AG08396 (cell line): ENCODE data around the gene BNC2.

Experiments
- DNase-seq: peaks from one replicate; pipeline ENCODE4 v3.0.0; 2012; ENCODE audit warnings: low spot score, mixed read lengths

BNC2 gene

DNA sequence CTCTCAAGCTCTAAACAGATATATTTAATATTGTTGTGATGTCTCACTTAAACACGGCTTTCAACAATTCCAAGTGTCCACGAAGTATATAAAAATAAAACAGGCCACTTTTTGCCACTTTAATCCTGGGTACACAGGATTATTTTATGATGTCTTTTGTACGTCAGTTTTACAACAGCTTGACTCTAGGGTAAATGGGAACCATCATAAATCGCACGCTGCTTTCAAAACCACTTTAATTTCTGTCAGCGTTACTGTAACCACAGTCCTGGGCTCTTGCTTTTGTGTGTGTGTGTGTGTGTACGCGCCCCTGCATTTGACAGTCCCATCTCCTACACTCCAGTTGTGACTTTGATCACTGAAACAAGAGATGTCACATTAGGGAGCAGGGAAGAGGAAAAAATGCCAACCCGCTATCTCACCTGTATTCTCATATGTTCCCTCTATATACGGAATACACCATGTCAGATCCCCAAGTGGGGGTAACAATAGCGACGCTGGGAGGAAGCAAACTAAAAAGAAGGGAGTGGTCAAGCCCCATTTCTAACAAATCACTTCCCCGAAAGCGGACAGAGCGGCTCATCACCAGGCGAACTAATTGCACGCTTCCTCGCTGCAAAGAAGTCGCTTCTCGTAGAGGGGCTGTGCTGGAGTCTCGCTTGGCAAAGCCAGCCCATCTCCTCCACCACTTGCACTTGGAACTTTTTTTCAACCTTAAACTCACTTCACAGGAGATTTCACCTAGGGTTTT, 1.2 kb downstream of the BNC2 start:
- DNase-seq: peak; percentile 34

DNA sequence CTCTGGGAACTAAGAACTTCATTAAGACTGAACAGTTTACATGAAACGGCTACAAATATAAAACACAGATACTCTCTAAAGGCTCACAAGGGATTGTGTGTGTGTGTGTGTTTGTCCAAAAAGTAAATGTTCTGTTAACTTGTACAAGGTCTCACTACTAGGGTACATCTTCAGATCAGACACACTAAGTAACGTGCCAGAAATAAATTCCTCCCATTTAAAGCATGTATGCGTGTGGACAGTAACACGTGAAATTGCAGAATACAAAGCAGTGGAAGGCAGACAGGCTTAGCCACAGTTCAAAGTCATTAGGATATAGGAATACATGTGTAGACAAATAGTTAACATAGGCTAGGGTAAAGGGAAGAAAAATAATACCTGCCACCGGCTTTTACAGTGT, 1.8 kb downstream of the BNC2 start:
- no peak for DNase-seq

DNA sequence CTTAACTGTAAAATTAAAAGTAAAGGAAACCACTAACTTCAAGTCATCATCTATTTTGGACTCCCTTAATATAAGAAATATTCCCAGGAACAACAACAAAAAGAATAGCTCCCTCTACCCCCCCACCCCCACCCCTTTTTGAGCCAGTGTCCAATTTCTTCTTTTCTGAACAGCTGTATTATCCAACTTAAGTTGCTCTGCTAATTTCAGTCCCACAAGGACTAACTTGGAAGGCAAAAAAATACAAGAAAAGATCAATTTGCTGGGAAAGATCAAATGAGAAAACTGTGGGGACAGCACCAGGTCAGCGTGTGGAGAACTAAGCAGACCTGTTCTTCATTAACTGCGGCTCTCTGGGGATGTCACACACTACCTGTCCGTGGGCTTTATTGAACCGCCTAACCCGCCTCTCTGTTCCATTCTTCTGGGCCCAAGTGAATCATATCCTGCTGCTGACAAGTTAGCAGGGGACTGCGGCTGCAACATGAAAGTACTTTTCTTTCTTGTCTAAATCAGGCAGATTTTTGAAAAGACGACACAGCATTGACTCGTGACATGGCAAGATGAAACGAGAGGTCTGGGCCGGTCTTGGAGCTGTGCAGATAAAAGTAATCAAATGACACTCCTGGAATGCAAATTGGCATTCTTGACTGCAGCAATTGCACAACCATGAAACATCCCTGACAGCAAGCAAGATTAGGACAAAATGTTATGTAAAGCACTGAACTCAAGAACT, 2.7 kb downstream of the BNC2 start:
- DNase-seq: peak; percentile 67

DNA sequence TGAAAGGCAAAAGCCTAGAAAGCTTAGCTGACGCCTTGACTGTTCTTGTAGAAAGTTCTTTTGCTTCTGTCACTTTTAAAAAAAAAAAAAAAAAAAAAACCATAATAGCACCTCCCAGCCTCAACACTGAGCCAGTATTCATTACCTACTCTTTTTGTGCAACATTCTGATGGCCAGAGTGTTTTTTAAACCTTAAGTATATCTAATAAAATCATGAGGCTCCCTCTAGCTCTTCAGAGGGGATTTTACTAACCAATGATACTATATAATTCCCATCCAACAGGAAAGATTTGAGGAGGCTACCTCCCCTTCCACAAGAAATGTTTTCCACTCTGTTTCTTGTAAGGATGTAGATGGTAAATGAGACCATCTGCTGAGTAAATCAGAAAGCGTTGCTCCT, 3.9 kb downstream of the BNC2 start:
- no peak for DNase-seq

DNA sequence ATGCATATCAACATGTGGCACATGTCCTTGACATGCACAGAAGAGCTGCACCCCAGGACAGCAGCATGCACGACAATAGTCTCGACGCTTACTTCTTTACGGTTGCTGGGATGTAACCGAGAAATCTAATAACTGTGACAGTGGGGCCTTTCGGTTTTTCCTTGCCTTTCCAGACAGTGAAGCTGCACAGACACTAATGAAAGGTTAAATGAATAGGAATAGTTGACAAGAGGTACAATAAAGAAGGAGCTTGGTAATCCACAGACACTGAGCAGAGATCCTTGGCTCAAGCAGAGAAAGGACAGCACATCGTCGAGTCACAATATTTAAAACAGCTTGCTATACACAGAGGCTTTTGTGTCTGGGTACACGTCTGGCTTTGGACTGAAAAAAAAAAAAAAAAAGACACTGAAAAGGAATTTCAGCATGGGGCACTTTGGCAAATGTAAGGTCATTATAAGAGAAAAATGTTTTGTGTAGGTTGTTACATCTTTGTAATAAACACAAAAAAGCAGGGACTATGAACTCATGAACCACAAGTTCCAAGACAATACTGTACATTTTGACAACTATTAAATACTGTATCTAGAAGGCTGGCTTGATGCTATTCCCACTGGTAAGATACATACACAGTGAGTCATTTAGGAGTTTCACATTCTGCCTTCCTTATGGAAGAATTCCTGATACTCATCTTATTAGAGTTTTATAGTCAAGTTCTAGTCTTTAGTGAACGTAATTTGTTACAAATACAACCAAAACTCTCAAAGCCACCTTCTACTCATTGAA, 5.6 kb downstream of the BNC2 start:
- DNase-seq: peak; percentile 27

DNA sequence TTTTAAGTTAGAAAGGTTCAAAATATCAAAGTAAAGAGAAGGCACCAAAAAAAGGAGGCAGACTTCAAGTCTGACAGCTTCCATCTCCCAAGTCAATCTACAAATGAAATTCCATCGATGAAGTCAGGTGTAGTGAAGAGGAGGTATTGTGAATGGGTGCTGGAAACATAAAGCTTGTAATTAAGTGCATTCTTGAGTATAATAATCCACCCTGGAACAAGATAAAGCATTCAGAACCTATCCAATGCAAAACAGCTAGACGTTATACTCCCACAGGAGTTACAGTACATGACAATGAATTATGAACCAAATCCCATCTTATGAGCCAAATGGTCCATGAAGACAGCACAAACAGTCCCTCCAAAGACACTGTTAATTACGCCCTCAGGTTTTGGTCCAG, 22.3 kb downstream of the BNC2 start:
- DNase-seq: no peak

DNA sequence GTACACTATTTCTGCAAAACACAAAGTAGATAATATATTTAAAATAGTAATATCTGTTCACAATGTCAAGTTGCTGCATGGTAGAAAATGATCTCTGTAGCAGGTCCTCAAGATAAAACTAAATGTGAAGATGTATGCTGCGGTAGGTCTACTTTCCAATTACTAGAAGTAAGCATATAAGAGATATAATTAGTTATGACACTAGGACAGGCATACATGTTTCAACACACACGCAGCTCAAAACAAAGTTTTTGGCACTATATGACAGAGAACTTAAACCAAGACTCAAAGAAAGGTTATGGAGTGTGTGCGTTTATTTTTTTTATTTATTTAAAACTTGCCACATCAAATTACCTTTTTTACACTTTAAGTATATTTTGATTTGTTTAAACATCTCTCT, 23.5 kb downstream of the BNC2 start:
- DNase-seq: no peak

DNA sequence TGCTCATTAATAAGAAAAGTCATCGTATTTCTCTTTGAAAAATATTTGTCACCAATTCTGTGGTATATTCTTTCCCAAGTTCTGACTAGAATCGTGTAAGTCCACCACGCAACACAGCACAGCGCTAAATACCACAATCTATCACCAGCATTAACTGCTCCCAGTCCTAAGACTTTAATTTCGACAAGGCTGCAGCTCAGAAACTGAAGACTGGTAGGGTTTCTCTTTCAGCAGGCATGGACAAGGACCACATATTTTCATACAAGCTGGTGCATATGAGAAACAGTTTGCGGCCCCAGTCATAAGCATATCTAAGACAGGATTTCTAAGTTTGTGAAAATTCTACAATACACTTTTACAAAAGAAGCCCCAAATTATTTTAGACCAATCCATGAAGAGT, 24.1 kb downstream of the BNC2 start:
- no peak for DNase-seq

DNA sequence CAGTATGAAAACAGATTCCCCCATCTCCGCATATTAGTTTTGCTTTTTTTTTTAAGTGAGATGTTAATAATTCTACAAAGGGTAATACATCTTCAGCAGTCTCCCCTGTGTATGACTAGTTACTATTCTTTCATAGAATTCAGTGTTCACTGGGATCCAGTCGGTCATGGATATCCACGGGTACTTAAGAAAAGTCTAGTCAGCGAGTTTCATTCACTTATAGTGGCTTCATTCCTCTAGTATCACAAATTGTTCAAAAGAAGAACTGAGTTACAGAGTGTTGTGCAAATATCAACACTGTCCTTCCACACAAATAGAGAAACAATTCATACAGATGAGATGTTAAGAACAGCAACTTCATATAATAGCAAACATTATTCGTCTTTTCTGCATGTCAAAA, 35.7 kb downstream of the BNC2 start:
- DNase-seq: no peak

DNA sequence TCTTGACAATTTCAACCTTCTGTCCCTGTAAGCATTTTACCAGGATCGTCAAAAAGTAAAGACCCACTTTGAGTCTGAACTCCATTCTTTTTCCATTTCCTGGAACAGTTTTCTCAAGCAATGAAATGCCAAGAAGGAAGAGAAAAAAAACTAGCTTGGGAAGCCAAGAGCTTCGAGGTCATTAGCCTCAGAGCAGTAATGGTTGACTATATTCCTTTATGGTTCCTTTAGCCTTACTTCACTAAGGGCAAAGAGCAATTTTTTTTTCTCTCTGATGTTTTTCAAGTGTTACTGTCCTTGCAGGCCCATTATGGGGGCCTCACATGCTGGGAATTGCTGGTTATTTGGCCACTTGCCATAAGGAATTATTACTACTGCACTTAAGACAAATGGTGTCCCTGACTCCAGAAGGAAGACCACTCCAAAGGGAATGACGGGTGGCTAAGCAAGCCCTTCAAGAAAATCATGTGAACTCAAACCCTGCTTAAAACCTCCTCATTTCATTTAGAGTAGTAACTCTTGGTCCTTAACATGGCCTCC, 37.1 kb downstream of the BNC2 start:
- no peak for DNase-seq

DNA sequence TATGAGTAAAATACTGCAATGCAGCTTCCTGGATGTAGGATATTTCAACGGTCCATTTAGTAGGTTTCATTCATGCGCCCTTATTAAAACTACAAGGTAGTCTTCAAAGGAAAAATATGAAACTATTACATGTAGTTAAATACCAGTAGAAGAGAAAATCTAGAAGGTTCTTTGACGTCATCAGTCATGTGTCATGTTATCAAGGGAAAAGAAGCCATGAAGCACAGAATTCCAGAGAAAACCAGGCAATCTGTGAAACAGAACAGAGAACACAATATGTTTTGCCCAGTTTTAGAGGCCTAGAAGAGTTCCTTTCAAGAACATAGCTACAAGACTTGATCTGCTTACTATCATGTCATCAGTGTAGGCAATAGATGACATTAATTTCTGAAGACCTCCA, 38.4 kb downstream of the BNC2 start:
- DNase-seq: no peak

DNA sequence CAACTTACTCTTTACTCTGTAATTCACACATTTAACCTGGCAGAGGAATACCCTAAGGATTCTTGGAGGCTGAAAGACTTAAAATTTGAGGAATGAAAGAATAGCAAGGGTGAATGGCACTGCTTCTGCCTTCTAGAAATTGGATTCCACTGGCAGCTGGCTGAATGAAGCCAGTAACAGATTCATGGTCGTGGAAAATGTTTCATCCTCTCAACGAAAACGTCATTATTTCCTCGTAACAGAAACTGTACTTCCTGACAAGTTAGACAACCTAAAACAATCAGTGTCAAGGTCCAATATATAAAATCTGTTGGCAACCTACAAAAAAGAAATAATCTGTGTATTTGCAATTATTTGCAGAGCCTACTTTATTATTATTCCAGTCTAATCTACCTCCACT, 39.7 kb downstream of the BNC2 start:
- no peak for DNase-seq

DNA sequence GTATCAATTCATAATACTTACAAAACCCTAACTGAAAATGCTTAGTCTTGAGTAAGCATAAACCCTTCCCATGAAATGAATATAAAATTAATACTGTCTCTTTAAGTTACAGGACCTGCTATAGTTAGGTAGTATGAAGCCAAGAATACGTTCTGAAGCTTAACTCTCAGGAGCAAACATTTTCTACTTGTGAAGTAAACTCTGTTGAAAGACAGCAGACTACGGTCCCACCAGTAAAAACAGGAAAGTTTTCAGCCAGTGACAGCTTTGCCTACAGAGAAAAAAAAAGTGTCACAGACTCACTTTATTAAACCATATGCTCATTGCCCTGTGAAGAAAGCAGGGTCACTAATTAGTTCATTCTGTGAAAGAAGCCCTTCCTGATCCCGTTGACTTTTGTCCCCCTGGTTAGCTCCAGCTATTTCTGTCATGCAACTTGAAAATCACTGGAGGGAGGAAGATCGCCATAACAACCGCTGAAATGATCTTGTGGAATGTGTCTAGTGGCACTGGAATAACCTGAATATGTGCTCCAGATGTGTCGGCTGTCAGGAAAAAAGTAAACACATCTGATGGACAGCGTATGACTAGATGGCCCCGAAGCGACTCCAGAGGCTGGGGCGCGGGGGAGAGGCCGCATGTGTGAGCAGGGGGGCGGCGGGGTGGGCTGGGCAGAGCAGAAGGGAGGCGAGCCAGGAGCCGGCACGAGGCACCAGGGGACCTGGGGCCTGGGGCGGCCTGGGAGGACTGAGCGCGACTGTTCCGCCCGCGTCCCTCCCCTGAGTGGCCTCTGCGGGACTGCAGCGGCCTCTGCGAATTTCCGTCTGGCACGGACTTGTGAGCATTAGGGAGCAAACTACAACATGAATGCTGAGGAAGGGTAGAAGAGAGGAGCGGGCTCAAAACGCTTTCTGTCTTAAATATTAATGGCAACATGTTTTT, 41.9 kb downstream of the BNC2 start:
- DNase-seq: peak; percentile 58

DNA sequence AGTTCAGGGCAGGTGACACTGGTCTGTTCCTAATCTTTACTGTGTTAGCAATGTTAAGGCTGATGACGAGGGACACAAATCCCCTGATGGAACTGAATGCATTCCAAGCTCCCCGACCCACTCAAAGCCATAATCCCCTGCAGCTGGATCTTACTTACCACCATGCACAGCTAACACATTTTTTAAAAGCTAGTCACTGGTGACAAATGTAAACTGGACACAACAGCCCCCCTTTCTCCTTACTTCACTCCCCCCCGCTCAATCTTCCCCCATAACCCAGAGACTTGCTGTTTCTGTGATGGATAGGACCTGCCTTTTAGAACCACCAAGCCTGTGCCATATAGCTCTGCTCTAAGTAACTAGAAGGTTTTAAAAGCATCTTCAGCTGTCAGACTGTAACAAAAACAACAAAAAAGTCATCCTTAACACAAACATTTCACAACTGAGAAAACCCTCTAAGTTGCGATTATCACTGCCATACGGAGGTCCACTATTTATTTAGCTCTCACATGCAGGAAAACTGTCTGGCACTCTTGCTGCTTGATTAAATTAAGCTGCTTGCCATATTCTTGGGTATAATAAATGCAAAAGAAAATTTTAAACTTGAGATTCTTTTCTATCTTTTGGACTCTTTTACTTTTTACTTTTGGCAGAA, 44.4 kb downstream of the BNC2 start:
- DNase-seq: peak; percentile 67

DNA sequence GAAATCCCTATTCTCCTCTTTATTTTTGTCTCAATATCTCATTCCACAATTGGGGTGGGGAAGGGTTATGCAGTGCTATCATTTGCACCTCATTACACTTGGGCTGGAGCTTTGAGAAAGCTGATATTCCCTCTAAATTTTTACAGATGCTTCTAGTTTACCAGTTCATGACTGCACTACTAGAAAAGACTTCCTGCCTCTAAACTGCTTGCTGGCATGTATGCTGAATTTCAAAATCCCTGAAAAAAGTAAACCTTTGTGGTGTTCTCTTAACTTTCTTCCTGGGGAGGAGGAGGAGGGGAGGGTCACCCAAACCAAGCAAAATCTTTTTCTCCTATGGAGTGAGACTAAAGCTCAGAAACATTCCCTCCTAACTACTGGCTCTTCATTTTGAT, 45.1 kb downstream of the BNC2 start:
- DNase-seq: no peak

DNA sequence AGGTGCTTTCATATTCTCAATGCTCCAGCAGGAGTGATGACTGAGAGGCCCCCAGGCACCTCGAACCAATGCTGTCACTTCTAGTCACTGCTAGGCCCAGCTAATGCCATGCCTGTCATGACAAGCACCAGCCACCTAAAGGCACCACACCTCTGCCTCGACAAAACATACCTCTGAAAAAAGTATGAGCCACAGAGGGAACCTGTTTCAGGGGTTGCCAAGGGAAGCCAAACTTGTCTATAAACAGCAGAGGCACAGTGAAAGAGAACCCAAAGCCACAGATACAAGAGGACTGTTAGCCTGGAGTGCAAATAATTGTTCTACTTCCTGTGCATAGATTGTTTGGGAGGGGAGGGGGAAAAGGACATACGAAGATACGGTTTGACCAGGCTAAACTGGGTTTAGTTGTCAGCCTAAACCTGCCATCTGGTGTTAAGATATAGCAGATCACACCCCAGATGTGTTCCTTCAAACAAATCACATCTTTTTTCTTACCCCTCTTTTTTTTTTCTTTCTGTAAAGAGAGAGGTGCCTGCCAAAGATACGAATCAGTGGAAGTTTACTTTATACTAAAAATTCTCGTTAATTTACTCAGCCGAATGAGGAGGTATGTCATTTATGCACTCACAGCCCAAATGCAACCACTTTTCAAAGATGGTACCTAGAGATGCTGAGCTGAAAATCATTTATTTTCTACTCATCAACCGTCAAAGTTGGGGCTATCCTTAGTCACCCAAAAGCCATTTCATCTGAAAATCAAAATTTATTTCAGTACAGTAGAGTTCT, 45.7 kb downstream of the BNC2 start:
- no peak for DNase-seq

DNA sequence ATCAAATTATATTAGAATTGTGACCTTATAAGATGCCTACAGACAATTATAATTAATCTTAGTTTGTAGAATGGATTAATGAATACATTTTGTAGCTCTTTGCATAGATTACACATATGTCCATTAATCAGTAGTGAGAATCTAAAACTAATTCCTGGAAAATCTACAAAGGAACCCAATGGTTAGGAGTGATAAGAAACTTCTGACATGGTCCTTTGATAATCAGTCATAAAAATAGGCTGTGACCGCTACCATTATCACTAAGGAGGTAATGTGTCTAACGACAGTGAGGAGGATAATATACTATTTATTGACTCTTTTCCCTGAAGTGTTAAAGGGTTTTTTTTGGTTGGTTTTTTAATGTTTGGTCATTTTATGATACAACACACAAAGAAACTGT, 46.6 kb downstream of the BNC2 start:
- no peak for DNase-seq

DNA sequence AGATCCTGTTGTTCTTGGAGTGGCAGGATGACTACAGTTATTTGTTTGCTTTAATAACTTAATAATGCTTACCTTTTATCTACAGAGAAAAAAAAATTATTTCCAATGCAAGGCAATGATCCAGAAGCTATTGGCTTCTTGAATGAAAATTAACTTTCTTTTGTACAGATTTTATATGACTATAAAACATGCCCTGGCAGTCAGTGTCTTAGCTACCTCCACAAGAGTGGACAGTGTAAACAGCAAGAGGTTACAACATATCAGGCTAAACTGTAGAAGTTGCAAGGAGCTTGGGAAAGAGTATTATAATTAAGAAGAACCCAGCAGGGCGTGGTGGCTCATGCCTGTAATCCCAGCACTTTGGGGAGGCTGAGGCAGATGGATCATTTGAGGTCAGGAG, 49.1 kb downstream of the BNC2 start:
- no peak for DNase-seq

DNA sequence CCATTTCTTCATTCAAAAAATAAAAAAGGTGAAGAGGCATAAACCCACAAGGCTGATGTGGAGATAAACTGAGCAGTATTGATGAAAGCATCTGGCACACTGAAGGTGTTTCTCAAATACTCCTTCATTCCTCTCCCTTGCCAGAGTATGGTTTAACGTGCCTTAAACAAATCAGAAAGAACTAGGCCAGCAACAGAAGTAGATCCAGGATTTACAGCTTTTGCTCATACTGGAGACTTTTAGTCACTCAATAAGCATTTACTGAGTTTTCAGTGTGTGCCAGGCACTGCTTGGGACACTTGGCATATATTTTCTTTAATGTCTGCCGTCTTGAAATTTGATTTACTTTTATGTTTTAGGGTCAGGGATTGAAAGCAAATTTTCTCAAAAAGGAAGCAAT, 53.0 kb downstream of the BNC2 start:
- no peak for DNase-seq

DNA sequence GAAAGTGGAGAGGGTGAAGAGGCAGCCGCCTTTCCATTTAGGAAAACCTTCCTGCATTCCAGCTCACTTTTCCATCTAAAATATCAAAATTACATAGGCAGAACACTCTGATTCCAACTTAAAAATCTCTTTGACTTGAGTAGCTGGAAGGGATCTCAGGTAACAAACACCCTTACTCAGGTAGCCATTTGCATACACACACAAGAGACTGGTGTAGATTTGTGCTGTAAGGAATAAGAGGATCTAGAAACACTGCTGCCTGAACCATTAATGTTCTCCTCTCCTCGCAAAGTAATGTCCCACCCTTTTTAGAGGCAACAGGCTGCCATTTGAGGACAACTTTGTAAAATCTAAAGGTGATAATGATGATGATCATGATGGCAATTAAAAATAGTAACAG, 53.5 kb downstream of the BNC2 start:
- DNase-seq: no peak
